Stimulated activated CD4-positive, alpha-beta T cell treated with anti-CD3 and anti-CD28 coated beads, TNF-alpha, amount 100 ng/mL, for 4 hours (primary cell): ENCODE results near the gene FREM2.

Source experiments
- DNase-seq, 3 experiments: peaks; one replicate each; pipeline ENCODE4 v3.0.0-alpha.2; 2020; ENCODE audit warnings: low read depth in 3 of 3

The FREM2 gene

GRCh38 chr13:38685974-38686576 lies 802 bp upstream of the FREM2 start:
- DNase-seq: no peak

DNA sequence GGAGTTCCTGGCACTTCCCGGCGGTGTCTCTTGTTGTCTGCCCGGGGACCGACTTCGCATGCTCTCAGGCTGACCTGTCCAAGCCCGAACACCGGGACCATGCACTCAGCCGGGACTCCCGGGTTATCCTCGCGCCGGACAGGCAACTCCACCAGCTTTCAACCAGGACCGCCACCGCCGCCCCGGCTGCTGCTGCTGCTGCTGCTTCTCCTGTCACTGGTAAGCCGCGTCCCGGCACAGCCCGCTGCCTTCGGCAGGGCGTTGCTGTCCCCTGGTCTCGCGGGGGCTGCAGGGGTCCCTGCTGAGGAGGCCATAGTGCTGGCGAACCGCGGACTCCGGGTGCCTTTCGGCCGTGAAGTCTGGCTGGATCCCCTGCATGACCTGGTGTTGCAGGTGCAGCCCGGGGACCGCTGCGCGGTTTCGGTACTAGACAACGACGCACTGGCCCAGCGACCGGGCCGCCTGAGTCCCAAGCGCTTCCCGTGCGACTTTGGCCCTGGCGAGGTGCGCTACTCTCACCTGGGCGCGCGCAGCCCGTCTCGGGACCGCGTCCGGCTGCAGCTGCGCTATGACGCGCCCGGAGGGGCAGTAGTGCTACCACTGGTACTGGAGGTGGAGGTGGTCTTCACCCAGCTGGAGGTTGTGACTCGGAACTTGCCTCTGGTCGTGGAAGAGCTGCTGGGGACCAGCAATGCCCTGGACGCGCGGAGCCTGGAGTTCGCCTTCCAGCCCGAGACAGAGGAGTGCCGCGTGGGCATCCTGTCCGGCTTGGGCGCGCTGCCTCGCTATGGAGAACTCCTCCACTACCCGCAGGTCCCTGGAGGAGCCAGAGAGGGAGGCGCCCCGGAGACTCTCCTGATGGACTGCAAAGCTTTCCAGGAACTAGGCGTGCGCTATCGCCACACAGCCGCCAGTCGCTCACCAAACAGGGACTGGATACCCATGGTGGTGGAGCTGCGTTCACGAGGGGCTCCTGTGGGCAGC lies 661 bp downstream of the FREM2 start:
- no peak for DNase-seq

DNA sequence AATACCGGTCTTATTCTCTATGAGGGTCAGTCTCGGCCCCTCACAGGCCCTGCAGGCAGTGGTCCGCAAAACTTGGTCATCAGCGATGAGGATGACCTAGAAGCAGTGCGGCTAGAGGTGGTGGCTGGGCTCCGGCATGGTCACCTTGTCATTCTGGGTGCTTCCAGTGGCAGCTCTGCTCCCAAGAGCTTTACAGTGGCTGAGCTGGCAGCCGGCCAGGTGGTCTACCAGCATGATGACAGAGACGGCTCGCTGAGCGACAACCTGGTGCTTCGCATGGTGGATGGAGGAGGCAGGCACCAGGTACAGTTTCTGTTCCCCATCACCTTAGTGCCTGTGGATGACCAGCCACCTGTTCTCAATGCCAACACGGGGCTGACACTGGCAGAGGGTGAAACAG lies 1.8 kb downstream of the FREM2 start:
- no peak for DNase-seq

GRCh38 chr13:38690231-38690630 lies 3.4 kb downstream of the FREM2 start:
- DNase-seq: no peak

GRCh38 chr13:38693168-38693567 lies 6.3 kb downstream of the FREM2 start:
- no peak for DNase-seq

DNA sequence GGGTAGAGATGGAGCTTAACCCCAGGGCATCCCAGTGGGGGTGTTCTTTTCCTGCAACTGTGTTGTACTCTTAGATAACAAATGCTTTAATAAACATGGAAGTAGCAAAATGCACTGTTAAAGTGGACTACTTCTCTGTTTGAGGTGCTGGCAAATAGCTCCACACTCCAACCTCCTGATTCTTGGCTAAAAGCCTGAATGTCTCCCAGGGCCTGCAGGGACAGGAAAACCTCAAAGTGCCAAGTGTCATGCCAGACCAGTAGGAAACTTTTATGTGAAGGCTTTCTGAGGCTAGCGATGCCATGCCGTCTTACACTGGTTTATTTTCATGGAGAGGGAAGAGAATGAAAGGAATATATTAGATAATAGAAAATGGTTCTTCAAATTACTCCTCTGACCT lies 6.8 kb downstream of the FREM2 start:
- no peak for DNase-seq

- DNase-seq: no peak
Measured at GRCh38 chr13:38697197-38697596, 10.3 kb downstream of the FREM2 start.

DNA sequence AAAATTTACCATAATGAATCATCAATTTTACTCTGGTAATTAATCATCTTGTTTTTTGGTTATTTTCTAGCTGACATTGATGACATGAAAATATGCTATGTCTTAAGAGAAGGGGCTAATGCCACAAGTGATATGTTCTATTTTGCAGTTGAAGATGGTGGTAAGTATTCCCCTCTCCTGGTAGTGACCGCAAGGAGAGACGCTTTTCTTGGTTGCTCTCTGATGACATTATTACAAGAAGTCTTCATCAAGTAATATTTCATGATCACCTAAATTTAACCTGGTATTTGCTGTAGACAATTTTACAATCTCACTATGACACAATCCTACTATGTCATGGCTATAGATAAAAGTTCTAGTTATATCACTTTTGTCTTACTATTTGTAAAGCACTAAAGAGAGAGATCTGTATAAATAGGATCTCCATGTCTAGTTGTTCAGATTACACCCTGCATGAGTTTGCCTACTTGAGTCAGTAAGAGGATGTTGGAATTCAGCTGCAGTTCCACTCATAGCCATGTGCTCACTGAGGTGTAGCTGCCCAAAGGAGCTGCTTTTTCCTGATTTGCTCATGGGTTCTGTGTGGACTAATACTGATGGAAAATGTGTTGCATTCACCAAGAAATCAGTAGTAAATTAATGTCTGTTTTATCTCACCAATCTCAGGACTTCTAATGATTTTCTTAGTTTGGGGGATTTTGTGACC lies 10.9 kb downstream of the FREM2 start:
- DNase-seq: no peak

DNA sequence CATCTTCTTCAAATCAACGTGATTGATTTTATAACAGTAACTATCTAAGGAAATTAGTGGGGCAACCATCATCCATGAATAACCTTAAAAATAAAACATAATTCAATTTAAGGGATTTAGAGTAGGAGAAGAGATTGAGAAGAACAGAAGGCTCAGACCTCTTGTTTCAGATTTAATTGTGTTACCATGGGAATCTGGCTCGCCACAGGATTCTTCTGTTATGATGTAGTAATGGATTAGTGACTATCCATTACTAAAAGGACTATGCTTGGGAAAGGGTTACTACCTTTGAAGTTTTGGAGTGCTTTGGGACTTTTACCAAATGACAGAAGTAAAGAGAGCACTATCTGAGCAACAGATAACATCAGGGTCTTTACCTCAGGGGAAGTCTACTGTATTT lies 13.2 kb downstream of the FREM2 start:
- no peak for DNase-seq

DNA sequence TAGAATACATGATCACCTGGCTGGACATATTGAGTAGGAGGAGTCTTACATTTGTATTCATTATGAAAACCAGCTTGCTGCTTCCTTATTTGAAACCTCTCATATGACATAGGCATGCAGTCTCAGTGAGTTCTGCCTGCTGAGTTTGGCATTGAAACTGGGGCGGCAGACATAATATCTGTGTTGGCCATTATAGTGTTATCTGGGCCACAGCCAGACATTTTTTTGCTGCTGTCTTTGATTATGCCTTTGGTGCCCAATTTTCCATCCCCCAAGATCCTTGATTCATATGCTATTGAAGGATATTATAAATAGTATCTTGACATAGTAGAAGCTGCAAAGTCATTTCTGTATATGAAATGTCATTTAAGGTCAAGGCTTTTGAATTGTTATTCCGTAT lies 15.8 kb downstream of the FREM2 start:
- DNase-seq: no peak

DNA sequence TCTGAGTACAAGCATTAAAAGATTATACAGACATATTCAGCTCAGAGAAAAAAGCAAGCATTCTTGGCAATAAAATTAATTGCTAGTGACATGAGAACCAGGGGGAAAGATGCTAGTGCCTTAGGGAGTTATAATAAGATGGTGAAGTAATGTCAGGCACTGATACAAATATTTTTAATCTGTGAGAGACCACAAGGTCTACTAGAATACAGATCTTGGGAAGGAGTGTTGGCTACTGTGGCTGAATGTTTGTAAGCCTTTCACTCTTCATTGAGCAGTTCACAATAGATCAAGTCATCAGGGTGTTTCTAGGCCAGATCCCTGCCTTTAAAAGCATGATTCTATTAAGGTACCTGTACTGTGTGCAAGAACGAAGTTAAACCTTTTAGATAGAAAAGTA lies 16.4 kb downstream of the FREM2 start:
- DNase-seq: no peak

GRCh38 chr13:38705365-38705764 lies 18.5 kb downstream of the FREM2 start:
- no peak for DNase-seq

DNA sequence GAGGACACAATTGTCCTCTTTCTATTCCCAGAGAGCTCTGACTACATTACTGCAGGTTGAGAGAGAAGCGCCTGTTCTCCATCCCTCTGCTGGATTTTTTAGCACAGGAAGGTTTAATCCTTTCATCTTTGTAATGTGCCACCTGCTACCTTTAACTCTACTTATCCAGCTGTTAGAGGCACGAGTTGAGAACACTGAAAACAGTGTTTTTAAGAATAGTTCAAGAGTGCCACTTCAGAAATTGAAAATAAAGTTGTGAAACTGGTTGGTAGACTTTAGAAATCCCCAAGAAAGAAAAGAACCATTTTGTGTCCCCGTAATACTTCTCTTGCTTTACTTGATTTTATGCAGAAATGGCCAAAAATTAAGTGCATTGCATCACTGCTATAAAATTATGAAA lies 20.6 kb downstream of the FREM2 start:
- DNase-seq: no peak

- no peak for DNase-seq
Measured at GRCh38 chr13:38713046-38713445, 26.2 kb downstream of the FREM2 start.

GRCh38 chr13:38718374-38718773 lies 31.5 kb downstream of the FREM2 start:
- no peak for DNase-seq

DNA sequence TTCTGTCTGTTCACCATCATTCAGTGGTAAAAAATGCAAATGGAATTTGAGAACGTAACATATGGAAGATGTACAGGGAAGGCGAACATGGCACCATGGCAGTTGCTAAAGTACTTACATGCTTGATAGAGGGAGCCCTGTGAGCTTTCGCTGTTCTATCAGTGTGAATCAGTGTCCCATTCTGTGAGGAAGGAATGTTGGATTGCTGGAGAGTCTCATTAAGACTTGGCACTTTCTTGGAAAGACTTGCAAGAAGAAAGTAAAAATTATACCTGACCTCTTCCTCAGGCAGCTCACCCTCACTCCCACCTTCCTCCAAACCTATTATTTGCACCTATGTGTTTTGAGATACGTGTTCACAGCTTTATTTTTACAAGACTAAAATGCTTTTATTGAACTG lies 43.5 kb downstream of the FREM2 start:
- no peak for DNase-seq

GRCh38 chr13:38733146-38733545 lies 46.3 kb downstream of the FREM2 start:
- DNase-seq: no peak

DNA sequence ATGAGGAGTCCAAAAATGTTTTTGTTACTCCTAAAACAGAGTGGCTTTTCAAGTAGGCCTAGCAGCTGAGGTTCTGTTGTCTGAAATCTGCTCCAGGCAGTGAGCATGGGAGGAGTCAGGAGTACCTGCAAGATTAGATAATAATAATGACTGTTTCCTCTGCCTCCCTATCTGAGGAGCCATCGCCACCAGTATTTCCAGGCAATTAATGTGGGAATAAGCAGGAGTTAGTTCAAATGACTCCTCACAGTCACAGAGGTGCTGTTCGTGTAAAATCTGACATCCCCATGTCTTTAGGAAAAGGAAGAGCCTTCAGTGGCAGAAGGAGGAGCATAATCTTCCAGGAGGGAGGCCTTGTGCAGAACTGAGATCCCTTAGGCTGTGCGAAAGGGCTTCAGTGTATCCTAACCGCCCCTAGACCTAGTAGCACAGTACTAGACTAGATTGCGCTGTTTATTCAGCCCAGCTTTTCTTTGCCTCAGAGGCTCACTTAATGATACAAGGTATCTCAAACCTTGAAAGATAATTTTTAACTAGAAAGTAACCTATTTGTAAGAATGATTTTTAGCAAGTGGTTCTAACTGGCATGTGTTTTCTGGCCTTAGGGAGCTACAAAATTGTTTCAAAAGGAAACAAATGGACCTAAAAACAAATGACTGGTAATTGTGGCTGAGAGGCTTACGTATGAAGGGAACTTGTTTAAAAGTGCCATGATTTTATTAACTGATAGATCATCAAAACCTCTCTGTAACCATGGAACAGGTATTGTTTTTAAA lies 49.0 kb downstream of the FREM2 start:
- no peak for DNase-seq

DNA sequence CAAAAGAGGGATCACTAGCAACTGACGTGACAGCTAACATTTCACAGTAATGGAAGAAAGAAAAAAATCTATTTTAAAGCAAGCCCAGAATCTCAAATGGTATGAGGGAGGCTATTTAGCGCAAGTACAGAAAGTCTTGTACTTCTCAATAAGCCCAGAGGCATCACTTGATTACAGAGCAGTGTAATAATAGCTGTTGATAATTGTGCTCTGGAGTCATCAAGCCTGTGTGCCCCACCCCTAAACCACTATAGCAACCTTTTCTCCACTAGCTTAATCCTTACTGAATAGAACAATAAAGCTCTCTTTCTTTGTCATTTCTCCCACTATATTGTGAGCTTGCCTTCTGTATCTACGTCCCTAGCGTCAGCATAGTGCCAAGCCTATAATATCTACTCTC lies 56.6 kb downstream of the FREM2 start:
- DNase-seq: no peak

DNA sequence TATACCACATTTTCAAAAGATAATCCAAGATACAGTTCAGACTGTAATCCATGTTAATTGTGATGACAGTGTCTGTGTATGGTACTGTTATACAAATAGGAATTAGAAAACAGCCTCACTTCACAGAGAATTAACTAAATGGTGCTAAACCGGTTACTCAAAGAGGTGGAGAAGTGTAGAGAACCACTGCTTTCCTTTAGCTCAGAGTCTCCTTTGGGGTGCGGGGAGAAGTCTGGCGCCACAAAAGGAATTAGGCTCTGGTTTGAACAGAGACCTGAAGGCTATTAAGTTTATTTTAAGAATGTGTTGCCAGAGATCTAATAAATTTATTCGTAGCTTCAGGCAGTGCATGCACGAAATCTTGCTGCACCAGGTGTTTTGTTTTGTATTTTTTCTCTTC lies 65.8 kb downstream of the FREM2 start:
- no peak for DNase-seq

- DNase-seq: no peak
Measured at GRCh38 chr13:38753878-38754277, 67.0 kb downstream of the FREM2 start.

DNA sequence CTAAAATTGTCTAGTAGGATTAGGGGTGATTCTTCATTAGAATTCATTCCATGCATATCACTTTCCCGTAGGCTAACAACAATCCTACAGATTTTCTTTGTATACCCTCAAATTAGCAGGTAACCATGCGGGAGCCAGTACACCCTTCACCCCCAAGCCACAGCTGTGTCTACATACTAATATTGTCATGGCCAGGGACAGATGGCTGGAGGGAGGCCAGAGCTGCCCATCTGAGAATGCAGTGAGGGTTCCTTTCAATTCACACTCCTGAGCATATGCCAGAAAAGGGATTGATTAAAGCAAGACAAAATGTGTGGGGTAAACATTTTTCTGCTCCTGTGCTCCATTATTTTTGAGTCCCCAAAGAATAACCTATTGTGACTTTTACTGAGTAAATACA lies 68.9 kb downstream of the FREM2 start:
- no peak for DNase-seq
